ENCODE measurements around the gene RPS27. TPM values are rescaled to one million over a fixed set of nuclear protein-coding genes. Genes with fewer than 3 reads are reported as not detected.

RPS27 gene
- total and polyA plus RNA-seq, 10 of the 15 experiments (the other 5 are each of a cell fraction or from before 2014, with no cell fraction given), result 2,708 to 14,234 (median 8,874) TPM

DNA sequence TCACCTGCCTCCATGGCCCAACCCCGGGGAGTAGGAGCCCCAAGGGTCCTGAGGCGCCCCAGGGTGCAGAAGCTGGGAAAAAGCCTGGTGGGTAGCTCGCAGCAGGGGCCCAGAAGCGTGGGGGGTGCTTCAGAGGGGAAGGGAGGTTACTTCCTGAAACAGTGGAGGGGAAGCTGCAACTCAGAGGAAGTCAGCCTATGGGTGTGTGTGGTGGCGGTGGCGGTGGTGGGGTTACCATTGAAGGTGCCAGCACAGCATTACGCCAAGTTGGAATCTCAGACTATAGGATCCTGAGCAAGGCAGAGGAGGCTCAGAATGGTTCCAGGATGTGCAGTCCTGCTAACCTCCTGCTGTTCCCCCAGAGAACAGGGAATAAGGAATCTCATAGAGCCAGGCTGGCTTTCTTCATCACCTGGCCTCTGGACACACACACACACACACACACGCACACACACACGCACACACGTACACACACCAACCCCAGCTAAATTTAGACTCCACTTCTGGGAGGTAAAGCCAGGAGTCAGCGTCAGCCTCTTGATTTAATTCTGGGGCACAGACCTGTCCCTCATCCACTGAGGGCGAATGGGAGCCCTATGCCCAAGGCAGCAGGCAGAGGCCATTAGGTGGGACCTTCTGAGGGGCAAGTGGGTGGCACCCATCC is 45.3 kb upstream of the RPS27 start (continued):
- TF ChIP-seq, protein P1, sequence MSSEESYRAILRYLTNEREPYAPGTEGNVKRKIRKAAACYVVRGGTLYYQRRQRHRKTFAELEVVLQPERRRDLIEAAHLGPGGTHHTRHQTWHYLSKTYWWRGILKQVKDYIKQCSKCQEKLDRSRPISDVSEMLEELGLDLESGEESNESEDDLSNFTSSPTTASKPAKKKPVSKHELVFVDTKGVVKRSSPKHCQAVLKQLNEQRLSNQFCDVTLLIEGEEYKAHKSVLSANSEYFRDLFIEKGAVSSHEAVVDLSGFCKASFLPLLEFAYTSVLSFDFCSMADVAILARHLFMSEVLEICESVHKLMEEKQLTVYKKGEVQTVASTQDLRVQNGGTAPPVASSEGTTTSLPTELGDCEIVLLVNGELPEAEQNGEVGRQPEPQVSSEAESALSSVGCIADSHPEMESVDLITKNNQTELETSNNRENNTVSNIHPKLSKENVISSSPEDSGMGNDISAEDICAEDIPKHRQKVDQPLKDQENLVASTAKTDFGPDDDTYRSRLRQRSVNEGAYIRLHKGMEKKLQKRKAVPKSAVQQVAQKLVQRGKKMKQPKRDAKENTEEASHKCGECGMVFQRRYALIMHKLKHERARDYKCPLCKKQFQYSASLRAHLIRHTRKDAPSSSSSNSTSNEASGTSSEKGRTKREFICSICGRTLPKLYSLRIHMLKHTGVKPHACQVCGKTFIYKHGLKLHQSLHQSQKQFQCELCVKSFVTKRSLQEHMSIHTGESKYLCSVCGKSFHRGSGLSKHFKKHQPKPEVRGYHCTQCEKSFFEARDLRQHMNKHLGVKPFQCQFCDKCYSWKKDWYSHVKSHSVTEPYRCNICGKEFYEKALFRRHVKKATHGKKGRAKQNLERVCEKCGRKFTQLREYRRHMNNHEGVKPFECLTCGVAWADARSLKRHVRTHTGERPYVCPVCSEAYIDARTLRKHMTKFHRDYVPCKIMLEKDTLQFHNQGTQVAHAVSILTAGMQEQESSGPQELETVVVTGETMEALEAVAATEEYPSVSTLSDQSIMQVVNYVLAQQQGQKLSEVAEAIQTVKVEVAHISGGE (CRISPR knock-in tag; IDR thresholded peaks at IDR 0.05), result no peak
- TF ChIP-seq NFXL1 (IDR thresholded peaks at IDR 0.05; ENCODE audit: borderline replicate concordance) (no peak), RUNX3 (IDR thresholded peaks at IDR 0.05; ENCODE audit: low read length) (peak; percentile 35; the same call in 1 of the 2 replicates), YY1 (IDR thresholded peaks at IDR 0.05; ENCODE audit: low read depth, low read length) (peak; percentile 40; the same call in 1 of the 2 replicates), CHD4 (IDR thresholded peaks at IDR 0.05) (no peak), ZNF24 (IDR thresholded peaks at IDR 0.05) (no peak), PML (IDR thresholded peaks at IDR 0.05; ENCODE audit: low read length) (peak; percentile 62; the same call in 1 of the 2 replicates), NBN (IDR thresholded peaks at IDR 0.05) (peak; percentile 84; the same call in 1 of the 2 replicates), HDGF (IDR thresholded peaks at IDR 0.05) (peak; percentile 66; the same call in 1 of the 2 replicates), IKZF1 (conservative IDR thresholded peaks at IDR 0.05) (0 out of 2 replicates have a peak, but pooled peaks have one; percentile 5), MTA3 (IDR thresholded peaks at IDR 0.05; ENCODE audit: borderline replicate concordance, low read length) (peak; percentile 95; the same call in 1 of the 2 replicates), HCFC1 (IDR thresholded peaks at IDR 0.05; ENCODE audit: low read length) (no peak), ATF7 (IDR thresholded peaks at IDR 0.05; ENCODE audit: low read depth) (no peak), SPI1 (IDR thresholded peaks at IDR 0.05; ENCODE audit: borderline replicate concordance, insufficient read depth, low read depth, low read length) (peak; percentile 75), TAF1 (IDR thresholded peaks at IDR 0.05; ENCODE audit: borderline replicate concordance, low read depth, low read length) (0 out of 2 replicates have a peak, but pooled peaks have one; percentile 28), SIN3A (IDR thresholded peaks at IDR 0.05; ENCODE audit: low read depth, low read length) (no peak; the same call in 1 of the 2 replicates), MTA2 (IDR thresholded peaks at IDR 0.05; ENCODE audit: low read depth) (peak; percentile 32; the same call in 1 of the 2 replicates), CBFB (IDR thresholded peaks at IDR 0.05; ENCODE audit: low read depth) (0 out of 2 replicates have a peak, but pooled peaks have one; percentile 14), TARDBP (IDR thresholded peaks at IDR 0.05; ENCODE audit: borderline replicate concordance) (no peak), NFIC (IDR thresholded peaks at IDR 0.05; ENCODE audit: low read depth, low read length) (no peak), BRCA1 (IDR thresholded peaks at IDR 0.05; ENCODE audit: low read depth, low read length) (no peak), RAD51 (IDR thresholded peaks at IDR 0.05) (no peak)
- TF ChIP-seq, protein P2, sequence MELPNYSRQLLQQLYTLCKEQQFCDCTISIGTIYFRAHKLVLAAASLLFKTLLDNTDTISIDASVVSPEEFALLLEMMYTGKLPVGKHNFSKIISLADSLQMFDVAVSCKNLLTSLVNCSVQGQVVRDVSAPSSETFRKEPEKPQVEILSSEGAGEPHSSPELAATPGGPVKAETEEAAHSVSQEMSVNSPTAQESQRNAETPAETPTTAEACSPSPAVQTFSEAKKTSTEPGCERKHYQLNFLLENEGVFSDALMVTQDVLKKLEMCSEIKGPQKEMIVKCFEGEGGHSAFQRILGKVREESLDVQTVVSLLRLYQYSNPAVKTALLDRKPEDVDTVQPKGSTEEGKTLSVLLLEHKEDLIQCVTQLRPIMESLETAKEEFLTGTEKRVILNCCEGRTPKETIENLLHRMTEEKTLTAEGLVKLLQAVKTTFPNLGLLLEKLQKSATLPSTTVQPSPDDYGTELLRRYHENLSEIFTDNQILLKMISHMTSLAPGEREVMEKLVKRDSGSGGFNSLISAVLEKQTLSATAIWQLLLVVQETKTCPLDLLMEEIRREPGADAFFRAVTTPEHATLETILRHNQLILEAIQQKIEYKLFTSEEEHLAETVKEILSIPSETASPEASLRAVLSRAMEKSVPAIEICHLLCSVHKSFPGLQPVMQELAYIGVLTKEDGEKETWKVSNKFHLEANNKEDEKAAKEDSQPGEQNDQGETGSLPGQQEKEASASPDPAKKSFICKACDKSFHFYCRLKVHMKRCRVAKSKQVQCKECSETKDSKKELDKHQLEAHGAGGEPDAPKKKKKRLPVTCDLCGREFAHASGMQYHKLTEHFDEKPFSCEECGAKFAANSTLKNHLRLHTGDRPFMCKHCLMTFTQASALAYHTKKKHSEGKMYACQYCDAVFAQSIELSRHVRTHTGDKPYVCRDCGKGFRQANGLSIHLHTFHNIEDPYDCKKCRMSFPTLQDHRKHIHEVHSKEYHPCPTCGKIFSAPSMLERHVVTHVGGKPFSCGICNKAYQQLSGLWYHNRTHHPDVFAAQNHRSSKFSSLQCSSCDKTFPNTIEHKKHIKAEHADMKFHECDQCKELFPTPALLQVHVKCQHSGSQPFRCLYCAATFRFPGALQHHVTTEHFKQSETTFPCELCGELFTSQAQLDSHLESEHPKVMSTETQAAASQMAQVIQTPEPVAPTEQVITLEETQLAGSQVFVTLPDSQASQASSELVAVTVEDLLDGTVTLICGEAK (IDR thresholded peaks at IDR 0.05; ENCODE audit: borderline replicate concordance), result no peak
